ENCODE results near the gene NDRG2.
A peak's percentile ranks its signal among the peaks of the same experiment; 100 is the strongest.

Gene NDRG2

GRCh38 chr14:21024585-21025370, at the start of gene NDRG2:
TSS of gene NDRG2 (minus strand) at chr14:21025061. CDS start at chr14:21023315, 1,746 bp downstream.
- peak; percentile 70 for DNase-seq

GRCh38 chr14:21073921-21074320, 49.1 kb upstream of the NDRG2 start:
- DNase-seq = no peak

GRCh38 chr14:21072781-21073339, 48.0 kb upstream of the NDRG2 start:
- no peak for DNase-seq

GRCh38 chr14:21072031-21072473, 47.2 kb upstream of the NDRG2 start:
- no peak for DNase-seq

GRCh38 chr14:21071225-21072030, 46.6 kb upstream of the NDRG2 start:
- peak; percentile 76 for DNase-seq

- peak; percentile 40 for DNase-seq
Measured at GRCh38 chr14:21070610-21071224, 45.9 kb upstream of the NDRG2 start.

- peak; percentile 35 for DNase-seq
Measured at GRCh38 chr14:21070083-21070609, 45.3 kb upstream of the NDRG2 start, which contains the start of gene ARHGEF40. TSS of gene ARHGEF40 (plus strand) at chr14:21070304. CDS start at chr14:21070397, 93 bp downstream.

GRCh38 chr14:21069388-21070082, 44.7 kb upstream of the NDRG2 start:
- DNase-seq = peak; percentile 45

GRCh38 chr14:21068521-21069387, 43.9 kb upstream of the NDRG2 start:
- DNase-seq = peak; percentile 78

- DNase-seq = peak; percentile 8
Measured at GRCh38 chr14:21066882-21067502, 42.1 kb upstream of the NDRG2 start.

GRCh38 chr14:21063479-21063878, 38.6 kb upstream of the NDRG2 start:
- DNase-seq = no peak

- DNase-seq = no peak
Measured at GRCh38 chr14:21061347-21061668, 36.4 kb upstream of the NDRG2 start.

GRCh38 chr14:21060614-21061346, 35.9 kb upstream of the NDRG2 start:
- no peak for DNase-seq

GRCh38 chr14:21059842-21060613, 35.2 kb upstream of the NDRG2 start:
- DNase-seq = no peak

- DNase-seq = no peak
Measured at GRCh38 chr14:21058903-21059302, 34.0 kb upstream of the NDRG2 start.

- DNase-seq = no peak
Measured at GRCh38 chr14:21057803-21058675, 33.2 kb upstream of the NDRG2 start, which contains the start of gene RNASE8. TSS of gene RNASE8 (plus strand) at chr14:21057822. CDS start at chr14:21057893, 71 bp downstream.

GRCh38 chr14:21056520-21057163, 31.8 kb upstream of the NDRG2 start:
- no peak for DNase-seq
